Measurements from ENCODE around the gene SLC7A8.

Gene SLC7A8

GRCh38 chr14:23145794-23146350 is 37.6 kb downstream of the SLC7A8 start:
- H3K4me3 ChIP-seq (ENCODE audit: control insufficient read depth, low read depth, low read length): no peak overlapping the region
- no peak for DNase-seq (ENCODE audit: low read depth)
- TF ChIP-seq, protein P1, sequence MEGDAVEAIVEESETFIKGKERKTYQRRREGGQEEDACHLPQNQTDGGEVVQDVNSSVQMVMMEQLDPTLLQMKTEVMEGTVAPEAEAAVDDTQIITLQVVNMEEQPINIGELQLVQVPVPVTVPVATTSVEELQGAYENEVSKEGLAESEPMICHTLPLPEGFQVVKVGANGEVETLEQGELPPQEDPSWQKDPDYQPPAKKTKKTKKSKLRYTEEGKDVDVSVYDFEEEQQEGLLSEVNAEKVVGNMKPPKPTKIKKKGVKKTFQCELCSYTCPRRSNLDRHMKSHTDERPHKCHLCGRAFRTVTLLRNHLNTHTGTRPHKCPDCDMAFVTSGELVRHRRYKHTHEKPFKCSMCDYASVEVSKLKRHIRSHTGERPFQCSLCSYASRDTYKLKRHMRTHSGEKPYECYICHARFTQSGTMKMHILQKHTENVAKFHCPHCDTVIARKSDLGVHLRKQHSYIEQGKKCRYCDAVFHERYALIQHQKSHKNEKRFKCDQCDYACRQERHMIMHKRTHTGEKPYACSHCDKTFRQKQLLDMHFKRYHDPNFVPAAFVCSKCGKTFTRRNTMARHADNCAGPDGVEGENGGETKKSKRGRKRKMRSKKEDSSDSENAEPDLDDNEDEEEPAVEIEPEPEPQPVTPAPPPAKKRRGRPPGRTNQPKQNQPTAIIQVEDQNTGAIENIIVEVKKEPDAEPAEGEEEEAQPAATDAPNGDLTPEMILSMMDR (IDR thresholded peaks at IDR 0.05; ENCODE audit: control insufficient read depth, insufficient read depth, low read depth, low read length, missing control alignments): no peak

- DNase-seq (ENCODE audit: low read depth): no peak
- H3K4me3 ChIP-seq (ENCODE audit: control insufficient read depth, low read depth, low read length): no peak overlapping the region
- TF ChIP-seq, protein P1 (IDR thresholded peaks at IDR 0.05; ENCODE audit: control insufficient read depth, insufficient read depth, low read depth, low read length, missing control alignments): no peak
Measured at GRCh38 chr14:23143911-23144310, 39.5 kb downstream of the SLC7A8 start.

- TF ChIP-seq, protein P1 (IDR thresholded peaks at IDR 0.05; ENCODE audit: control insufficient read depth, insufficient read depth, low read depth, low read length, missing control alignments): no peak
- no peak overlapping the region for H3K4me3 ChIP-seq (ENCODE audit: control insufficient read depth, low read depth, low read length)
- no peak for DNase-seq (ENCODE audit: low read depth)
Measured at GRCh38 chr14:23142826-23143225, 40.6 kb downstream of the SLC7A8 start.

DNA sequence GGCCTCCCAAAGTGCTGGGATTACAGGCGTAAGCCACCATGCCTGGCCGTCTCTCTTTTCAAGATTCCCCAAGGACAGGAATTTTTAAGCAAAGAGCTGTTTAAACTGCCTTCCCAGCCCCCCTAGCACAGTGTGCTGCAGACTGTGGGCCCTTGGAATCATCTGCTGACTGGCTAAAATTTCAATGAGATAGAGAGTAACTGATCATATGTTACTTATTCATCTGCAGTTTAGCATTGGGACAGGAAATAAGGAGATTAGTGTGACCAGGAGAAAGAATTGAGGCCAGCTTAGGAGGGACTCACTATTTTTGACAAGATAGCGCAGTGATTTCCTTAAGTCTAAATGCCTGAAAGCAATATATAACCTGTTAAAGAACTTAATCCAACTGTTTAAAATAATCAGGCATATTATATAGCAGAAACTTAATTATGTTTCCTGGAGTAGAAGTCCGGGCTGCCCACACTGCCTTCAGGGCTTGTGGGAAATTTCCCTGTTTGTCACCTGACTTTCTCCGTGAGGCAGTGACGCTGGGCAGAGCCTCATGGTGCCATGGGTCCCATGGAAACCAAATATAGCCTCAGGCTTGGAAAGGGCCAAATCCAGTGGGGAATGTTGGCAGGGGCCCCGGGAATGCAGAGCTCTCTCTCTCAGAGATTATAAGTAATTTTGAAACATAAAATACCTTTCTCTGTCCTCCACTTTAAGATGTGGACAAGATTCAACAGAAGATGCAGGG is 41.6 kb downstream of the SLC7A8 start:
- TF ChIP-seq, protein P1 (IDR thresholded peaks at IDR 0.05; ENCODE audit: control insufficient read depth, insufficient read depth, low read depth, low read length, missing control alignments): no peak
- DNase-seq (ENCODE audit: low read depth): no peak
- H3K4me3 ChIP-seq (ENCODE audit: control insufficient read depth, low read depth, low read length): no peak overlapping the region

DNA sequence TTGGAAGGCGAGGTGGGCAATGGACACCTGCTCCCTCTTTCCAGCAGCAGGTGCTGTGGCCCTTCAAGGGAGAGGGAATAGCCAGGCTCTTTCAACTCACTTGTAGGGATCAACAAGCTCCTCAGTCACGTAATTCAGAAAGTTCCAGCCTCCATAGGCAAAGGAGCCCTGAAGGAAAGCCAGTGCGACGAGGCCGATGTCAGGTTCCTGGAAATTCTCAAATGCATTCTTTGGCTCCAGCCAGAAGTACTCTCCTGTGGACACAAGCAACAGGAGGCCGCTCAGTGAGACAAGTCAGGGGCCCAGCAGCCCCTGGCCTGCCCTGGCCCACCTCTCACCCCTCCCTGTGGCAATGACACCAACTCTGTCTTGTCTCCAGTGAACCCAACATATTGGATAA is 43.1 kb downstream of the SLC7A8 start:
- H3K4me3 ChIP-seq (ENCODE audit: control insufficient read depth, low read depth, low read length): no peak overlapping the region
- TF ChIP-seq, protein P1 (IDR thresholded peaks at IDR 0.05; ENCODE audit: control insufficient read depth, insufficient read depth, low read depth, low read length, missing control alignments): no peak
- DNase-seq (ENCODE audit: low read depth): no peak

DNA sequence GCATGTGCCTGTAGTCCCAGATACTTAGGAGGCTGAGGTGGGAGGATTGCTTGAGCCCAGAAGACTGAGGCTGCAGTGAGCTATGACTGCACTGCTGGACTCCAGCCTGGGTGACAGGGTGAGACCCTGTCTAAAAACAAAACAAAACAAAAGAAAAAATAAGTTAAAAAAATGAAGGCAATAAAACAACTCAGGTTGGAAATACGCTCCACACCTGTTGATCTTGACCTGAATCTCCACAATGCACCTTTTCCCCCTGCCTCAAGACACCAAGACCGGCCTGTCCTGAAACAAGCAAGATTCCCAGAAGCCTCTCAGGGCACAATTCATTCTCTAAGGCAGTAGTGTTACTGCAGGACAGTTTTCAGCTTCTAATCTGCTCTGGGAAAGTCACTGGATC is 43.6 kb downstream of the SLC7A8 start:
- H3K4me3 ChIP-seq (ENCODE audit: control insufficient read depth, low read depth, low read length): no peak overlapping the region
- TF ChIP-seq, protein P1 (IDR thresholded peaks at IDR 0.05; ENCODE audit: control insufficient read depth, insufficient read depth, low read depth, low read length, missing control alignments): no peak
- DNase-seq (ENCODE audit: low read depth): no peak

All from AG09309 (cell line).